Heart left ventricle (tissue), 16 donors: Measurements from ENCODE around the gene KRT33A. TPM values are rescaled to one million over a fixed set of nuclear protein-coding genes. Genes with fewer than 3 reads are reported as not detected.
"Not testable (repeated sequence)": the region's sequence is repeated elsewhere in the genome, so short reads cannot be mapped to it uniquely, and the experiment has no call there.

Experiments
- ATAC-seq, 4 donors: fragments of 200-7000 bp; cut with Tn5 transposase; one replicate each; pipeline ENCODE4 v1.9.1; 2020 to 2022; ENCODE audit warnings: moderate library complexity in 4 of 4, mild to moderate bottlenecking in 3 of 4, moderate number of reproducible peaks in 1 of 4
- DNase-seq, 5 donors: peaks; one replicate each; pipeline ENCODE4 v3.0.0-alpha.2; 2020
- H3K27ac ChIP-seq, 12 donors: fragments of 200-600 bp; sonication (generic) in 4 of 12; one replicate each; pipeline versions ENCODE4 v1.5.0 to v1.8.0; 2016 to 2022; ENCODE audit warnings: mild to moderate bottlenecking in 2 of 12
- H3K27me3 ChIP-seq, 9 donors: fragments of 200-600 bp; sonication (generic) in 2 of 9; one replicate each; pipeline versions ENCODE4 v1.5.1 to v1.8.0; 2016 to 2022; ENCODE audit warnings: mild to moderate bottlenecking in 3 of 9
- H3K36me3 ChIP-seq, 9 donors: fragments of 200-600 bp; sonication (generic) in 2 of 9; one replicate each; pipeline versions ENCODE4 v1.5.0 to v1.8.0; 2018 to 2022; ENCODE audit warnings: mild to moderate bottlenecking in 2 of 9
- H3K4me1 ChIP-seq, 12 donors: fragments of 200-600 bp; sonication (generic) in 4 of 12; one replicate each; pipeline versions ENCODE4 v1.5.0 to v1.8.0; 2016 to 2022; ENCODE audit warnings: mild to moderate bottlenecking in 3 of 12
- H3K4me3 ChIP-seq, 12 donors: fragments of 200-600 bp; sonication (generic) in 4 of 12; one replicate each; pipeline versions ENCODE4 v1.5.0 to v1.8.0; 2017 to 2022; ENCODE audit warnings: mild to moderate bottlenecking in 9 of 12, moderate library complexity in 4 of 12
- H3K9me3 ChIP-seq, 12 donors: fragments of 200-600 bp; sonication (generic) in 4 of 12; one replicate each; pipeline versions ENCODE4 v1.5.0 to v1.8.0; 2016 to 2022; ENCODE audit warnings: mild to moderate bottlenecking in 1 of 12
- CTCF ChIP-seq, 12 donors: fragments of 200-600 bp; sonication (generic) in 4 of 12; IDR thresholded peaks; one replicate each; pipeline versions ENCODE4 v1.5.0 to v1.8.0; 2018 to 2022; ENCODE audit warnings: antibody characterized with exemption in 12 of 12, mild to moderate bottlenecking in 5 of 12
- POLR2A ChIP-seq, 2 donors: fragments of 450-650 bp; IDR thresholded peaks; one replicate each; pipeline ENCODE4 v1.6.1; 2017; ENCODE audit warnings: antibody characterized with exemption in 2 of 2, mild to moderate bottlenecking in 2 of 2, moderate library complexity in 2 of 2
- WGBS, 4 donors: extraction: QIAGEN DNeasy Blood & Tissue Kit in 2 of 4; methylation state at CpG; one replicate each; pipeline versions ENCODE4 v1.1.5 to v1.1.7; 2013 to 2018; 5-methylcytosine and 5-hydroxymethylcytosine counted together
- intact Hi-C, 10 donors: fragments of 100-400 bp; cut with DNase I; formaldehyde crosslinking; loops; one replicate each; pipeline versions ENCODE4 v1.11.1 to v1.14.2; 2022
- polyA plus RNA-seq, 2 donors: library from polyadenylated mRNA; stranded (reverse); fragments of 200-250 nt; gene quantifications; one replicate each; pipeline ENCODE4 v1.2.3, GENCODE V29; 2013
- total RNA-seq, 9 donors: library from RNA; depleted of rRNA in 2 of 9; stranded (reverse); fragments of >200 nt in 2 of 9; fragmentation: NEBNext Ultra II Directional in 3 of 9; extraction: Animal tissue kit (Norgen Biotek cat#: 25700) in 3 of 9; gene quantifications; one replicate each; pipeline versions ENCODE4 v1.1.0 to v1.2.4, GENCODE V29; 2016 to 2023
- donor health status: ischemic (EF 13 %, LVEDD 7.1; RV severe dilation, severe dysfunction).
- donor health status: healthy with polysubstance abuse.
- donor health status: DM: no; HTN: yes; CAD: no.
- donor health status: DM: no; HTN: no; CAD: no.
- donor health status: ischemic (EF 25% LVEDD 6.9; RV normal size, moderate dysfunction).
- donor health status: ischemic (EF 25% LVEDD 5.7; RV mildly dilated, moderate dysfunction).
- donor health status: healthy.
- donor health status: DM: yes; HTN: yes; CAD: no.
- donor health status: ischemic (EF 35%, LVEDD 5.7; RV mildly dilated, moderate dysfunction).
- donor health status: nonischemic (EF 11% LVEDD 7.7; RV severe dilation, severe dysfunction).
- donor health status: DM: yes; HTN: yes; CAD: no.
- donor health status: PGD.
- donor health status: ischemic (EF 29% LVEDD 5.4; RV normal size, mild dysfunction).
- donor health status: nonischemic (EF 23%, LVEDD 6.1; RV moderate dilation, normal function).

KRT33A gene
- total and polyA plus RNA-seq, 11 donors, result not detected

DNA sequence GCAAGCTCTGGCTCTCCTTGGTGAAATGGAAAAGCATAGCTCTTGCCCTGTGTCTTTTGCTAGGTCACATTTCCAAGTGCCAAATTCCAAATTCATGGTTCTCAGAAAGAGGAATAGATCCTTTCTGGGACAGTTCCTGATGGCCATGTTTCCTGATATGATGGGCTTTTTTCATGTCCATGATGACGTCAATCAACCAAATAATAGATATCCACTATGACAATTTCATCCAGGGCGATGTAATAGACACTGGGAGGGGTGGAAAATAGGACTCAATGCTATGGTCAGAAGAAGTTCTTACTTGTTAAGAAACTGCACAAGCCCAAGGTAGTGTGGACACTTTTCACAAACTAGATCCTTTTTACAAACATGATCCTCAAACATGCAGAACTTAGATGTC, 549 bp upstream of the KRT33A start:
- Histone ChIP-seq H3K27ac (no peak overlapping the region), H3K9me3 (peaks cover 0 to 7% (median 0%) of the 10 kb centered on the region in 12 donors), H3K4me1 (no peaks in the 10 kb centered on the region), H3K27me3 (peaks cover 0 to 13% (median 0%) of the 10 kb centered on the region in 9 donors), H3K4me3 (no peak overlapping the region), H3K36me3 (no peaks in the 10 kb centered on the region)
- 51 to 85% (median 78%) methylated on average over 2 of the region's 2 CpGs for WGBS, 4 donors
- no peak for TF ChIP-seq CTCF (IDR thresholded peaks at IDR 0.05)
- no peak for TF ChIP-seq POLR2A (IDR thresholded peaks at IDR 0.05)
- ATAC-seq (no peak), DNase-seq (no peak)
- intact Hi-C loops, result no loop called here

GRCh38 chr17:41347869-41348760, 2.5 kb downstream of the KRT33A start:
- Histone ChIP-seq H3K27ac (no peak overlapping the region), H3K36me3 (no peaks in the 10 kb centered on the region), H3K4me1 (no peaks in the 10 kb centered on the region), H3K4me3 (no peak overlapping the region), H3K9me3 (no peaks in the 10 kb centered on the region), H3K27me3 (peaks cover 0 to 5% (median 0%) of the 10 kb centered on the region in 9 donors)
- no peak for ATAC-seq
- DNase-seq, result no peak
- intact Hi-C loops, result no loop called here
- WGBS, 4 donors, result 83 to 88% (median 86%) methylated on average over 6 to 7 of the region's 7 CpGs
- TF ChIP-seq CTCF (IDR thresholded peaks at IDR 0.05), result no peak
- TF ChIP-seq POLR2A (IDR thresholded peaks at IDR 0.05), result no peak

DNA sequence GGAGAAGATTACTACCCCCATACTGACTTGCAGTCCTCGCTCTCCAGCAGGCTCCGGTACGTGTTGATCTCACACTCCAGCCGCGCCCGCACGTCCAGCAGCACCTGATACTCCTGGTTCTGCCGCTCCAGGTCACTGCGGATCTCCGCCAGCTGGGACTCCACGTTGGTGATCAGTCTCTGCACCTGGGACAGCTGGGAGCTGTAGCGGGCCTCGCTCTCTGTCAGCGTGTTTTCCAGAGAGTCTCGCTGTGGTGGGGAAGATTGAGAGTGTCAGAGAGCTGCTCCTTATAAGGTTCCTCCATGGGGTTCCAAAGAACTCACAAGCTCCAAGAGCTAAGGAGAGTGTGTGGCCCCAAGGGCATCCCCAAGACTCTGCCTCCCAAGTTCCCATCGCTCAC, 4.2 kb downstream of the KRT33A start:
- H3K27me3 ChIP-seq, H3K4me1 ChIP-seq, H3K36me3 ChIP-seq, H3K4me3 ChIP-seq, H3K9me3 ChIP-seq, DNase-seq, ATAC-seq, H3K27ac ChIP-seq, intact Hi-C loops: not testable (repeated sequence)
- WGBS, 4 donors, result 86 to 90% (median 88%) methylated on average over 15 to 16 of the region's 16 CpGs

GRCh38 chr17:41345992-41346391, 4.6 kb downstream of the KRT33A start:
- Histone ChIP-seq H3K4me3 (no peak overlapping the region), H3K27ac (no peak overlapping the region), H3K36me3 (no peaks in the 10 kb centered on the region), H3K27me3 (no peaks in the 10 kb centered on the region), H3K9me3 (peaks cover 0 to 10% (median 0%) of the 10 kb centered on the region in 12 donors), H3K4me1 (peaks cover 0 to under 1% (median 0%) of the 10 kb centered on the region in 12 donors)
- ATAC-seq (no peak), DNase-seq (no peak)
- TF ChIP-seq CTCF (IDR thresholded peaks at IDR 0.05) (no peak), POLR2A (IDR thresholded peaks at IDR 0.05) (no peak)
- 81 to 91% (median 90%) methylated on average over 3 of the region's 3 CpGs for WGBS, 4 donors
- intact Hi-C loops, result no loop called here
